ENCODE measurements around the gene NCOA7. TPM values are rescaled to one million over a fixed set of nuclear protein-coding genes. Genes with fewer than 3 reads are reported as not detected.

Gene NCOA7
- total RNA-seq, 1 experiment from 2014 or later, result 13.8 TPM

DNA sequence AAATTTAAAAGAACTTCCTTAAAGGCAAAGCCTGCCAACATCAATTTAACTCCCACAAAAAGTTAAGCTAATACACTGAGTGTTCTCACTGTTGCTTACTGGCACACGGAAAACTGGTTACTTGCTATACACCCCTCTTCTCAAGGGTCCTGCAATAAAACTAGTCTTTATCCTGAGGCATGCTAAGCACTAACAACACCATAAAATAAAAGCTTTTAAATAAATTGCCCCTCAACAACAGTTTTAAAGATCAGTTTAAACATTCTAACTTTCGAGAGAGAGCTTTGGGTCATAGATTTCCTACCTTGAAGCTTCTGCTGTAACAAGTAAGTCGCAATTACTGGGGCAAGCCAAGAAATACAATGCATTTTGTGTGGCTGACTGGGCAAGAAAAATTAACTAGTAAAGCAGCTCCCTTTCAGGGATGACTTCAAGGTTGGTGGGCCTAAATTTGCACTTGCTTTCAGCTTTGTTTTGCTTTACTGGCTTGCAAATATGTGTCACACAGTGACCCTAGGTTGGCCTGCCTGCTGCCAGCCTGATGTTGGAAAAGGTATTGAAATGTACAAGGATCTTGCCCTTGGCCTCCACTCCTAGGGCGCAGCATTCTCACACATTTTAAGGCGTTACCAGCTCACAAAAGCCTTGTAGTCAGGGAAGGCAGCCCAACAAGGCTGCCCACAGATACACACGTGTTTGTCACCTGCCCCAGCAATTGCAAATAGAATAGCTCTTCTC is 45.3 kb upstream of the NCOA7 start:
- POLR2A ChIA-PET, result interaction anchor here (1.2 kb wide), 1 partner anchor 36 kb away, joined by 3 read pairs; no protein-coding TSS in a partner anchor
- intact Hi-C loops (cut with micrococcal nuclease), result no loop called here
- peaks cover 59% of the 10 kb centered on the region for H3K27me3 ChIP-seq (ENCODE audit: insufficient read depth, low read length)

DNA sequence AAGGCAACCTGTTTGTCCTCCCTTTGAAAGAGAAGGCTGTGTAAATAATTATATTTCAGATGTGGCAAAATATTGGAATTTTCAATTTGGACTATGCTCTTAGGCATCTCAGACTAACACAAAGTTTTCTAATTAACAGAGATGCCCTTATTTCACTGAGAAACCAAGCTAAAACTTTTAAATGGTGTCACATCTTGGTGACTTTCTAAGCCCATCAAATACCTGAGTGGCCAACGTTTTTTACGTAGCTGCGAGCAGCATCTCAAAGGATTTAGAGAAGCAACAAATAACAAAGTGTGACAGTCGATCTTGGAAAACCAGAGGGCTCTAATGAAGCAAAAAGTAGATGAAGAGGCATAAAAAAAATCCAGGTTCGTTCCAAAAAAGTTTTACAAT is 44.7 kb upstream of the NCOA7 start:
- no peaks in the 10 kb centered on the region for H3K9me3 ChIP-seq (ENCODE audit: control insufficient read depth in 1 of 2, insufficient read depth in 1 of 2, low read depth in 1 of 2, low read length in 2 of 2)
- H3K36me3 ChIP-seq (ENCODE audit: control insufficient read depth in 1 of 2, insufficient read depth in 2 of 2, low read length in 2 of 2), result no peaks in the 10 kb centered on the region
- H3K27me3 ChIP-seq (ENCODE audit: insufficient read depth, low read length), result peaks cover 60% of the 10 kb centered on the region
- H3K79me2 ChIP-seq (ENCODE audit: insufficient read depth, low read length), result no peaks in the 10 kb centered on the region
- no peak overlapping the region for H3K27ac ChIP-seq (ENCODE audit: low read depth, low read length)
- no peak overlapping the region for H3K4me2 ChIP-seq (ENCODE audit: low read length)
- peaks cover 0 to 10% of the 10 kb centered on the region in 2 experiments; a peak in 2 of 4 replicates for H3K4me1 ChIP-seq (ENCODE audit: control insufficient read depth in 1 of 2, insufficient read depth in 2 of 2, low read length in 2 of 2)
- ChIA-PET POLR2A (interaction anchor here (1.2 kb wide), 1 partner anchor 36 kb away, joined by 3 read pairs; no protein-coding TSS in a partner anchor), CTCF (interaction anchor here (2.2 kb wide), 1 partner anchor 8 kb away, joined by 13 read pairs; no protein-coding TSS in a partner anchor), RAD21 (ENCODE audit: low non-redundant PET in 1 of 2, low total read pairs in 2 of 2, uncharacterized antibody in 2 of 2, unreplicated experiment in 2 of 2) (no interaction called here)
- no peaks in the 10 kb centered on the region for H3K9me2 ChIP-seq (ENCODE audit: insufficient read depth)
- intact Hi-C loops (cut with micrococcal nuclease), result no loop called here
- no peak overlapping the region for H3K9ac ChIP-seq (ENCODE audit: low read length)
- no peak overlapping the region for H3K4me3 ChIP-seq (replicated peaks in 1 of 2; ENCODE audit: low read depth in 1 of 2, low read length in 2 of 2)
- no peak overlapping the region for H2AFZ ChIP-seq (ENCODE audit: low read depth, low read length, poor library complexity, severe bottlenecking)
- DNase-seq (ENCODE audit: low read depth, low spot score) (no peak), ATAC-seq (no peak)
- BruUV-seq (replicated peaks), result no TSS peak
- TF ChIP-seq EGR1 (IDR thresholded peaks at IDR 0.05; ENCODE audit: low read depth), result no peak
- TF ChIP-seq ZFX (IDR thresholded peaks at IDR 0.05), result no peak
- TF ChIP-seq YY1 (IDR thresholded peaks at IDR 0.05; ENCODE audit: extremely low read depth, insufficient replicate concordance, low read depth, low read length), result no peak
- TF ChIP-seq FOSL1 (IDR thresholded peaks at IDR 0.05; ENCODE audit: low read depth), result no peak
- TF ChIP-seq, protein P1, sequence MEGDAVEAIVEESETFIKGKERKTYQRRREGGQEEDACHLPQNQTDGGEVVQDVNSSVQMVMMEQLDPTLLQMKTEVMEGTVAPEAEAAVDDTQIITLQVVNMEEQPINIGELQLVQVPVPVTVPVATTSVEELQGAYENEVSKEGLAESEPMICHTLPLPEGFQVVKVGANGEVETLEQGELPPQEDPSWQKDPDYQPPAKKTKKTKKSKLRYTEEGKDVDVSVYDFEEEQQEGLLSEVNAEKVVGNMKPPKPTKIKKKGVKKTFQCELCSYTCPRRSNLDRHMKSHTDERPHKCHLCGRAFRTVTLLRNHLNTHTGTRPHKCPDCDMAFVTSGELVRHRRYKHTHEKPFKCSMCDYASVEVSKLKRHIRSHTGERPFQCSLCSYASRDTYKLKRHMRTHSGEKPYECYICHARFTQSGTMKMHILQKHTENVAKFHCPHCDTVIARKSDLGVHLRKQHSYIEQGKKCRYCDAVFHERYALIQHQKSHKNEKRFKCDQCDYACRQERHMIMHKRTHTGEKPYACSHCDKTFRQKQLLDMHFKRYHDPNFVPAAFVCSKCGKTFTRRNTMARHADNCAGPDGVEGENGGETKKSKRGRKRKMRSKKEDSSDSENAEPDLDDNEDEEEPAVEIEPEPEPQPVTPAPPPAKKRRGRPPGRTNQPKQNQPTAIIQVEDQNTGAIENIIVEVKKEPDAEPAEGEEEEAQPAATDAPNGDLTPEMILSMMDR (IDR thresholded peaks at IDR 0.05 in 2 of 3, conservative IDR thresholded peaks at IDR 0.05 in 1 of 3; ENCODE audit: borderline replicate concordance in 1 of 3, insufficient read depth in 1 of 3, low read depth in 2 of 3, low read length in 2 of 3), result no peak
- TF ChIP-seq ATF3 (IDR thresholded peaks at IDR 0.05), result no peak
- TF ChIP-seq POLR2AphosphoS5 (IDR thresholded peaks at IDR 0.05; ENCODE audit: low read depth, low read length), result no peak
- TF ChIP-seq ZBTB33 (IDR thresholded peaks at IDR 0.05; ENCODE audit: extremely low read depth, insufficient replicate concordance, low read length), result no peak
- H4K20me1 ChIP-seq (ENCODE audit: insufficient read depth), result no peaks in the 10 kb centered on the region

More for the DNA sequence above, 45.3 kb upstream of the NCOA7 start:
- RAD21 ChIA-PET (ENCODE audit: low non-redundant PET in 1 of 2, low total read pairs in 2 of 2, uncharacterized antibody in 2 of 2, unreplicated experiment in 2 of 2), result no interaction called here
- Histone ChIP-seq H3K9me3 (ENCODE audit: control insufficient read depth in 1 of 2, insufficient read depth in 1 of 2, low read depth in 1 of 2, low read length in 2 of 2) (no peaks in the 10 kb centered on the region), H3K4me1 (ENCODE audit: control insufficient read depth in 1 of 2, insufficient read depth in 2 of 2, low read length in 2 of 2) (peaks cover 0 to 10% of the 10 kb centered on the region in 2 experiments; a peak in 2 of 4 replicates), H4K20me1 (ENCODE audit: insufficient read depth) (no peaks in the 10 kb centered on the region), H3K9me2 (ENCODE audit: insufficient read depth) (no peaks in the 10 kb centered on the region), H3K4me2 (ENCODE audit: low read length) (no peak overlapping the region), H3K27ac (ENCODE audit: low read depth, low read length) (no peak overlapping the region), H3K36me3 (ENCODE audit: control insufficient read depth in 1 of 2, insufficient read depth in 2 of 2, low read length in 2 of 2) (no peaks in the 10 kb centered on the region), H3K79me2 (ENCODE audit: insufficient read depth, low read length) (no peaks in the 10 kb centered on the region), H3K4me3 (replicated peaks in 1 of 2; ENCODE audit: low read depth in 1 of 2, low read length in 2 of 2) (no peak overlapping the region), H3K9ac (ENCODE audit: low read length) (no peak overlapping the region), H2AFZ (ENCODE audit: low read depth, low read length, poor library complexity, severe bottlenecking) (no peak overlapping the region)
- DNase-seq (ENCODE audit: low read depth, low spot score) (no peak), ATAC-seq (no peak)
- BruUV-seq (replicated peaks), result no TSS peak
- no peak for TF ChIP-seq FOSL1 (IDR thresholded peaks at IDR 0.05; ENCODE audit: low read depth)
- CTCF ChIA-PET, result interaction anchor here (2.2 kb wide), 1 partner anchor 8 kb away, joined by 13 read pairs; no protein-coding TSS in a partner anchor
